Neural crest cell (in vitro differentiated cells): Measurements from ENCODE around the gene CLMP. TPM values are rescaled to one million over a fixed set of nuclear protein-coding genes. Genes with fewer than 3 reads are reported as not detected.

Experiments
- DNase-seq: peaks from one replicate; pipeline ENCODE4 v3.0.0; 2021; ENCODE audit warnings: low read depth, mixed read lengths, low spot score
- H3K27ac Mint-ChIP-seq: one replicate; pipeline ENCODE4 v1.8.0; 2021; ENCODE audit warnings: mild to moderate bottlenecking, mixed read lengths; ENCODE audit not compliant: unreplicated experiment
- H3K27me3 Mint-ChIP-seq: 2 replicates; pipeline ENCODE4 v1.8.0; 2021; ENCODE audit warnings: low read depth, mild to moderate bottlenecking, mixed read lengths
- H3K36me3 Mint-ChIP-seq: 2 replicates; pipeline ENCODE4 v1.8.0; 2021; ENCODE audit warnings: low read depth, mild to moderate bottlenecking, mixed read lengths
- H3K4me1 Mint-ChIP-seq: 2 replicates; pipeline ENCODE4 v1.8.0; 2021; ENCODE audit warnings: mixed read lengths
- H3K4me3 Mint-ChIP-seq: one replicate; pipeline ENCODE4 v1.8.0; 2021; ENCODE audit warnings: mild to moderate bottlenecking, mixed read lengths
- H3K9me3 Mint-ChIP-seq: 2 replicates; pipeline ENCODE4 v1.8.0; 2021; ENCODE audit warnings: mixed read lengths
- long read RNA-seq: library from polyadenylated mRNA; unstranded; transcript quantifications from one replicate; pipeline ENCODE4 v2.0.0, GENCODE V29; 2020
- total RNA-seq: library from RNA; stranded (reverse); gene quantifications from 2 replicates; pipeline ENCODE4 v1.2.1, GENCODE V29; 2021
- TF ChIP-seq, protein P1 (sequence below): fragments of 200-600 bp; sonication (generic); conservative IDR thresholded peaks from 2 replicates; pipeline ENCODE4 v1.5.0; 2021; ENCODE audit warnings: antibody characterized with exemption, mild to moderate bottlenecking

Gene CLMP, protein sequence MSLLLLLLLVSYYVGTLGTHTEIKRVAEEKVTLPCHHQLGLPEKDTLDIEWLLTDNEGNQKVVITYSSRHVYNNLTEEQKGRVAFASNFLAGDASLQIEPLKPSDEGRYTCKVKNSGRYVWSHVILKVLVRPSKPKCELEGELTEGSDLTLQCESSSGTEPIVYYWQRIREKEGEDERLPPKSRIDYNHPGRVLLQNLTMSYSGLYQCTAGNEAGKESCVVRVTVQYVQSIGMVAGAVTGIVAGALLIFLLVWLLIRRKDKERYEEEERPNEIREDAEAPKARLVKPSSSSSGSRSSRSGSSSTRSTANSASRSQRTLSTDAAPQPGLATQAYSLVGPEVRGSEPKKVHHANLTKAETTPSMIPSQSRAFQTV
- total RNA-seq: 4.2 and 4.3 TPM in 2 replicates
- long read RNA-seq: 0 reads

DNA sequence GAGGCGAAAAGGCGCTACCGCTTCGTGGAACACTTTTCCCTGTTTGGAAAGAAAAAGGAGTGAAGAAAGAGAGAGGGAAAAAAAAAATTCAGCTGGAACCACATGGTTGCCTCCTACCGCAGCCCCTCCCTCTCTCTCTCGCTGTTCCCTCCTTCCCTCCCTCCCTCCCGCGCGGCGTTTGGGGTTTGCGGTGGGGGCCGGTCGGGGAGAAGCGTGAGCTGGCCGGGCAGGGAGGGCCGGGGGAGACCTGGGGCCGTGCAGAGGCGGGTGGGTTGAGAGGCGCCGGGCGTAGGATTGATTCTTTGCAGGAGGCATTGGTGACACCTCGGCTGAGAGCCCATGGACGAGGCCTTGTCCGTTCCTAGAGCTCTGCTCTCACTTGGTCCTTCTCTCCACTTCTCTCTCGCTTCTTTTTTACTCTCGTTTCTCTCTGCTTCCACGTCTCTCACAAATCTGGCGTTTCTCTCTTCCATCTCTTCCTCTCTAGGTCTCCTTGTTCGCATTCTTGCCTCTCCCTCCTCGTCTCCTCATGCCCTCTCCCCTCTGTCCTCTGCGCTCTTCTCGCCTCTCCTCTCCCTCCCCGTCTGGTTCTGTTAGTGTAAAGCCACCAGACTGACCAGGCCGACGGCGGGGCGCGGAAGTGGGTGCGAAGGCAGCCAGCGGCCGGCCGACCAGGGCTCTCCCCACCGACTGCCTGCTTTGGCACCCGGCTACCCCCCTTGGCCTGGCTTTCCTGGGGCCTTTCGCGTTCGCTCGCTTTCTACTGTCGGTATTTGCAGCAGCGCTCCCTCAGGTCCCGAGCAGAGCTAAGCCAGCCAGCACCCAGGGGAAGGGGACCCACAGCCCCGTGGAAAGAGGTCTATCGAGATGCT is at the start of gene CLMP:
Gene CLMP, minus strand, starts transcription at position 61 of the 872 bp plus-strand sequence. CDS start 308 bp downstream, outside the sequence.
- Mint-ChIP-seq H3K9me3 (no peaks in the 10 kb centered on the region), H3K4me3 (peak within 1 kb of the TSS; percentile 82), H3K36me3 (no peaks in the 10 kb centered on the region), H3K27me3 (peaks cover 76% of the 10 kb centered on the region), H3K27ac (peak within 1 kb of the TSS; percentile 1), H3K4me1 (peaks cover 16% of the 10 kb centered on the region)
- no peak for DNase-seq
- TF ChIP-seq, protein P1, sequence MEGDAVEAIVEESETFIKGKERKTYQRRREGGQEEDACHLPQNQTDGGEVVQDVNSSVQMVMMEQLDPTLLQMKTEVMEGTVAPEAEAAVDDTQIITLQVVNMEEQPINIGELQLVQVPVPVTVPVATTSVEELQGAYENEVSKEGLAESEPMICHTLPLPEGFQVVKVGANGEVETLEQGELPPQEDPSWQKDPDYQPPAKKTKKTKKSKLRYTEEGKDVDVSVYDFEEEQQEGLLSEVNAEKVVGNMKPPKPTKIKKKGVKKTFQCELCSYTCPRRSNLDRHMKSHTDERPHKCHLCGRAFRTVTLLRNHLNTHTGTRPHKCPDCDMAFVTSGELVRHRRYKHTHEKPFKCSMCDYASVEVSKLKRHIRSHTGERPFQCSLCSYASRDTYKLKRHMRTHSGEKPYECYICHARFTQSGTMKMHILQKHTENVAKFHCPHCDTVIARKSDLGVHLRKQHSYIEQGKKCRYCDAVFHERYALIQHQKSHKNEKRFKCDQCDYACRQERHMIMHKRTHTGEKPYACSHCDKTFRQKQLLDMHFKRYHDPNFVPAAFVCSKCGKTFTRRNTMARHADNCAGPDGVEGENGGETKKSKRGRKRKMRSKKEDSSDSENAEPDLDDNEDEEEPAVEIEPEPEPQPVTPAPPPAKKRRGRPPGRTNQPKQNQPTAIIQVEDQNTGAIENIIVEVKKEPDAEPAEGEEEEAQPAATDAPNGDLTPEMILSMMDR: no peak

DNA sequence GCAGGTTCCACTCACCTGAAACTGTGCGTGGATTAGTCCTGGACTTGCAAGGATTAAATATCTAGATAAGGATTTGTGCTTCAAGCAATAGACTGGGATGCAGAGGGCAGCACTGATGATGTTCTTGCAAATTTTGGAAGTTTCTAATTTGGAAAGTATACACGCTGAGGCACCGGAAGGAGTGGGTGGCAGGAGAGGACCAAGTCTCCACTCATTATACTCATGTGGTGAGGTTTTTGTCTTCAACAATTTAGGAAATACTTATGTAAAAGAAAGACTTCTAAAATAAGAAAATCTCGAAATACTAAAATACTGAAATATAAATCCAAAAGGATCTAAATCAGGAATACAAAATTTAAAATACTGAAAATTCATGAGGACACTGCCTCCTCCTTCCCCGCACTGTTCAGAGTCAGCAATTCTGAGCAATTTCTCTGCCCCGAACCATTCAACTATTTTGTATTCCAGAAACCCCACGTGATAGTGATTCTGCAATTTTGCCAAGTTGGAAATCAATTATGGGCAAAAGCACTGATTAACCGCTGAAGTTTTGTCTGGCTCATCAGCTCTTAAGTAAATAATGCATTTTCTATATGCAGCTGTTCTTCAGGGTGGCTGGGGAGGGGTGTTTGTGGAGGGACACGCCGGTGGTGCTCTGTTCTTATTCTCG is 47.0 kb upstream of the CLMP start:
- no peak overlapping the region for H3K4me3 Mint-ChIP-seq
- H3K27ac Mint-ChIP-seq: no peak overlapping the region
- no peak for DNase-seq
- H3K4me1 Mint-ChIP-seq: peaks cover 12% of the 10 kb centered on the region
- no peaks in the 10 kb centered on the region for H3K27me3 Mint-ChIP-seq
- H3K36me3 Mint-ChIP-seq: no peaks in the 10 kb centered on the region
- TF ChIP-seq, protein P1: no peak
- no peaks in the 10 kb centered on the region for H3K9me3 Mint-ChIP-seq

DNA sequence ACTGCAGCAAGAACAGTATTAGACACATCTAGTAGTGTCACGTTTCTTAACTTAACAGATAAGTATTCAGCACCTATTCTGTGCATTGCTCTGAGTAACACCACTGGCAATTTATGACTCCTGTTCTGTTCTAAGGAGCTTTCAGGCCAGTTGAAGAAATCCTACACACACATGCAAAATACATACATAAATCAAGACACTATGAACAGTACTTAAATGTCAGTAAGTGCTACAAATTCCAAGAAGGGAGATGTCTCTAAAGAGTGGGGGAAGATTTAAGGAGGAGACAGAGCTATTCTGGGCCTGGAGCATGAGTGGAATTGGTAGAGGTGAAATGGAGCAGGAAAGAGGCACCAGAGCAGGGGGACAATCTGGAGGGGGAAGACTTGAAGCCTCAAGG is 46.2 kb upstream of the CLMP start:
- no peak for DNase-seq
- Mint-ChIP-seq H3K4me3 (no peak overlapping the region), H3K27ac (no peak overlapping the region), H3K27me3 (no peaks in the 10 kb centered on the region), H3K4me1 (peaks cover 9% of the 10 kb centered on the region), H3K9me3 (no peaks in the 10 kb centered on the region), H3K36me3 (no peaks in the 10 kb centered on the region)
- TF ChIP-seq, protein P1: no peak

DNA sequence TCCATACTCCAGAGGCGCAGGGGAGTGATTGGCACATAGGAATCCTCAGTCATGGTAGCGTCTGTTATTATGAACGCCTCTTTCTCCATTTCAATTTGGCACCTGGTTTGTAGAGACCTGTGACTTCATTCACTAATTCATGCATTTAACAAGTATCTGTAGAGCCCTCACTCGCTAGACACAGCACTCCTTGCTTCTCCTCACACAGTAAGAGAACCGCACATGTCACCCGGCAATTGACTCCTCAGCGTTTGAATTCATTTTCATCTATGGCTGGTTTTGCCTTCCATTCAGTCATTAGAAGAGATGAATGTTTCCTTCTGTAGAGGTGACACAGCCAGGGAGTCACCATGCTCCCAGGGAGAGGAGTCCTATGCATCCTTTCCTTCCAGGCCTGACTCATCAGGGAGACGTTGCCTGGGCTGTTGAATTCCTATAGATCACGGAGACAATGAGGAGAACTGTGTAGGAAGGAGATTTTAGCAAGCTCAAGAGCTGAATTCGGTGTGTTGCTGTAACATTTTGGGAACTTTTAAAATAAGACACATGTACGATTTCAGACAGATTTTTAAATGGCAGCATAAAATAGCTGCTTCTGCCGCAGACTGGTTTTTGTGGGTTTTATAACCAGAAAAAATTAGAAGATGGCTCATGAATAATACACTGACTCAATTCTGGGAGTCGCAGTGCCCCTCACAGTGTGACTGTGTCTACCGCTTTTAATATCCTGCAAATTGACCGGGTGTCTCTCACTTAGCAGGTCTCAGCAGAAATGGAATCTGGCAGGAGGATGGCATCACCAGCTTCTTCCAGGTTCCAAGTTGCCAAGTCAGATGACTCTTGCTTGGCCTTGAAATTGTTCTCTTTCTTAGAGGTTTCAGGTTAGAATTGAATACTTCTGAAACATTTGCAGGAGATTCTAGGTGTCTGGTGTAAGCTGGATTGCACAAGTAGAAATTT is 44.4 kb upstream of the CLMP start:
- no peak overlapping the region for H3K4me3 Mint-ChIP-seq
- H3K27me3 Mint-ChIP-seq: no peaks in the 10 kb centered on the region
- H3K27ac Mint-ChIP-seq: no peak overlapping the region
- H3K9me3 Mint-ChIP-seq: no peaks in the 10 kb centered on the region
- TF ChIP-seq, protein P1: no peak
- no peak for DNase-seq
- no peaks in the 10 kb centered on the region for H3K36me3 Mint-ChIP-seq
- H3K4me1 Mint-ChIP-seq: peaks cover 3% of the 10 kb centered on the region
